Neural progenitor cell (in vitro differentiated cells): Measurements from ENCODE around the gene GATAD2B. TPM values are rescaled to one million over a fixed set of nuclear protein-coding genes. Genes with fewer than 3 reads are reported as not detected.

Source experiments
- DNase-seq: peaks from one replicate; pipeline ENCODE4 v3.0.0-alpha.2; 2016; ENCODE audit warnings: low spot score
- H2AFZ ChIP-seq: fragments of 200-600 bp; sonication (generic); replicated peaks from 2 replicates; pipeline ENCODE4 v1.6.1; 2016; ENCODE audit warnings: antibody characterized with exemption
- H3F3A ChIP-seq: fragments of 200-600 bp; sonication (generic); 2 replicates; pipeline ENCODE4 v1.6.1; 2016; ENCODE audit warnings: antibody characterized with exemption, low read depth
- H3K27ac ChIP-seq: fragments of 200-600 bp; sonication (generic); 2 replicates; pipeline ENCODE4 v1.5.1; 2016; ENCODE audit warnings: mild to moderate bottlenecking
- H3K27me3 ChIP-seq: fragments of 200-600 bp; sonication (generic); 2 replicates; pipeline ENCODE4 v1.6.1; 2016; ENCODE audit warnings: mild to moderate bottlenecking, moderate library complexity
- H3K36me3 ChIP-seq: fragments of 200-600 bp; sonication (generic); 2 replicates; pipeline ENCODE4 v1.5.1; 2016
- H3K4me1 ChIP-seq: fragments of 200-600 bp; sonication (generic); 2 replicates; pipeline ENCODE4 v1.6.1; 2016; ENCODE audit warnings: mixed run types
- H3K4me2 ChIP-seq: fragments of 200-600 bp; sonication (generic); 2 replicates; pipeline ENCODE4 v1.6.1; 2016
- H3K4me3 ChIP-seq: fragments of 200-600 bp; sonication (generic); 2 replicates; pipeline ENCODE4 v1.5.1; 2016
- H3K79me2 ChIP-seq: fragments of 200-600 bp; sonication (generic); 2 replicates; pipeline ENCODE4 v1.6.1; 2016; ENCODE audit warnings: low read depth
- H3K9ac ChIP-seq: fragments of 200-600 bp; sonication (generic); 2 replicates; pipeline ENCODE4 v1.6.1; 2016
- H3K9me3 ChIP-seq: fragments of 200-600 bp; sonication (generic); 2 replicates; pipeline ENCODE4 v1.5.1; 2016; ENCODE audit warnings: low read depth
- H4K20me1 ChIP-seq: fragments of 200-600 bp; sonication (generic); 2 replicates; pipeline ENCODE4 v1.6.1; 2016; ENCODE audit warnings: low read depth
- H3K27ac Mint-ChIP-seq: 3 replicates; pipeline ENCODE4 v1.8.0; 2021; ENCODE audit warnings: mixed read lengths
- H3K27me3 Mint-ChIP-seq: 2 replicates; pipeline ENCODE4 v1.8.0; 2022; ENCODE audit warnings: low read depth, mild to moderate bottlenecking, inconsistent platforms, moderate library complexity, mixed read lengths; ENCODE audit not compliant: insufficient read depth
- H3K36me3 Mint-ChIP-seq: 3 replicates; pipeline ENCODE4 v1.8.0; 2021; ENCODE audit warnings: mixed read lengths
- H3K4me1 Mint-ChIP-seq: 3 replicates; pipeline ENCODE4 v1.8.0; 2021; ENCODE audit warnings: mixed read lengths
- H3K4me3 Mint-ChIP-seq: 3 replicates; pipeline ENCODE4 v1.8.0; 2021; ENCODE audit warnings: mild to moderate bottlenecking, moderate library complexity, mixed read lengths
- H3K9me3 Mint-ChIP-seq: 3 replicates; pipeline ENCODE4 v1.8.0; 2020; ENCODE audit warnings: mixed read lengths
- CTCF ChIP-seq: fragments of 200-600 bp; sonication (generic); IDR thresholded peaks from 2 replicates; pipeline ENCODE4 v1.5.1; 2017; ENCODE audit warnings: antibody characterized with exemption, mild to moderate bottlenecking
- EZH2 ChIP-seq: fragments of 200-600 bp; sonication (generic); IDR thresholded peaks from 2 replicates; pipeline ENCODE4 v1.6.1; 2017; ENCODE audit warnings: antibody characterized with exemption, mild to moderate bottlenecking, moderate library complexity
- EZH2phosphoT487 ChIP-seq: fragments of 200-600 bp; sonication (generic); IDR thresholded peaks from 2 replicates; pipeline ENCODE4 v1.6.1; 2017; ENCODE audit warnings: antibody characterized with exemption
- total RNA-seq: library from RNA; depleted of rRNA; stranded (reverse); fragments of >200 nt; gene quantifications from 2 replicates; pipeline ENCODE4 v1.2.3, GENCODE V29; 2015; ENCODE audit warnings: low replicate concordance

GATAD2B gene
- total RNA-seq, 1 donor from 2014 or later, result 14.8 TPM

- no peak overlapping the region for H3K27ac ChIP-seq
- H3K4me3 Mint-ChIP-seq, result no peak overlapping the region
- peaks cover 11% of the 10 kb centered on the region for H3F3A ChIP-seq
- no peak overlapping the region for H3K9ac ChIP-seq
- no peak overlapping the region for H3K27ac Mint-ChIP-seq
- no peaks in the 10 kb centered on the region for H3K36me3 ChIP-seq
- peaks cover 9% of the 10 kb centered on the region for H3K36me3 Mint-ChIP-seq
- no peaks in the 10 kb centered on the region for H3K9me3 ChIP-seq
- H3K9me3 Mint-ChIP-seq, result no peaks in the 10 kb centered on the region
- no peaks in the 10 kb centered on the region for H3K27me3 Mint-ChIP-seq
- H3K4me1 ChIP-seq, result no peaks in the 10 kb centered on the region
- H3K4me1 Mint-ChIP-seq, result no peaks in the 10 kb centered on the region
- no peak overlapping the region for H3K4me3 ChIP-seq
- H4K20me1 ChIP-seq, result no peaks in the 10 kb centered on the region
- H3K79me2 ChIP-seq, result no peaks in the 10 kb centered on the region
- TF ChIP-seq EZH2 (no peak), CTCF (no peak), EZH2phosphoT487 (no peak)
- no peak overlapping the region for H2AFZ ChIP-seq
- H3K27me3 ChIP-seq, result no peaks in the 10 kb centered on the region
- H3K4me2 ChIP-seq, result no peak overlapping the region
- DNase-seq, result no peak
These were observed 7.5 kb upstream of the GATAD2B start for GRCh38 chr1:153929981-153930948.

DNA sequence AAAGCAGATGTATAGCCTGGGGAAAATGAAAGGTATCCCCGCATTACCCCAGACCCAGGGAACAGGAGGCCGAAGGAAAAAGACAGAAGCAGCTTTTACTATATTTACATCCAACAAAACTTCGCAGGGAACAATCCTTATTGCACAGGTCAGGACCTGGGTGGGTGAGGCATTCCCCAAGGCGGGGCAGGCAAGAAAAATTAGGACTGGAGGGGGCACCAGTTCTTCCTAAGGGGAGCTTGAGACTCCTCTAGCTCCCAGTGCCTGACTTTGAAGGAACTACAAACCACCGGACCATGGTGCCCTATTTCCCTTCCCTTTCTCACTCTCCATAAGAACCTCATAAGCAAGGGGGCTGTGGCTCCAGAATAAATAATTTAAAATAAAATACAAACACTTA, 6.7 kb upstream of the GATAD2B start:
- Histone ChIP-seq H3K4me2 (no peak overlapping the region), H3K9ac (no peak overlapping the region), H3F3A (peaks cover 13% of the 10 kb centered on the region), H3K27ac (no peak overlapping the region), H4K20me1 (no peaks in the 10 kb centered on the region), H3K9me3 (no peaks in the 10 kb centered on the region), H3K27me3 (no peaks in the 10 kb centered on the region), H3K4me3 (no peak overlapping the region), H2AFZ (no peak overlapping the region), H3K36me3 (no peaks in the 10 kb centered on the region), H3K4me1 (no peaks in the 10 kb centered on the region), H3K79me2 (peaks cover 4% of the 10 kb centered on the region)
- peaks cover 8% of the 10 kb centered on the region for H3K36me3 Mint-ChIP-seq
- peak overlapping the region; percentile 50 for H3K27ac Mint-ChIP-seq
- no peak for DNase-seq
- no peaks in the 10 kb centered on the region for H3K4me1 Mint-ChIP-seq
- peak overlapping the region; percentile 7 for H3K4me3 Mint-ChIP-seq
- H3K9me3 Mint-ChIP-seq, result no peaks in the 10 kb centered on the region
- peaks cover 2% of the 10 kb centered on the region for H3K27me3 Mint-ChIP-seq
- TF ChIP-seq CTCF (no peak), EZH2 (no peak), EZH2phosphoT487 (no peak)

DNA sequence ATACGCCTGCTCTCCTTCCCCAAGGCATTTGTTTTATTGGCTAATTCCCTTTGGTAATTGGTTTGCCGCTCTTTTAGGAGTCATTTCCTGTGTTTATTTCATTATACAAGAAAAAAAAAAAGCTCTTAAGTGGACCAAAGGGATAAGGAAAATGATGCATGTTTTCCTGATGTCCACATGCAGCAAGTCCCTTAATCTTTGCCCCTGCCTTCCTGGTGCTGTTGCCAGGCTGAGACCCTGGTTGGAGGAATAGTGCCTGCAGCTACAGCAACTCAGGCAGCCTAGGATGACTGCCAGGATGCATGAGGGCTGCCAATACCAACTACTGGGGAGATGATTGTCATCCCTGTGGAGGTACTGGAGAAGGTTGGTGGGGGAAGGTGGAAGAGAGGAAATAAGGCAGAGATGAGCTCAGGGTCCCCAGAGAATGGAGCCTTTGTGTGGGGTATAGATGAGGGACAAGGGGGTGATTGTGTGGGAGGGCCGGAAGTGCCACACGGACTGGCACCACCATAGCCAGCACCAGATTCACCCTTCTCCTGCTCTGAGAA, 6.1 kb upstream of the GATAD2B start:
- Histone ChIP-seq H3K4me3 (no peak overlapping the region), H3K9ac (no peak overlapping the region), H3K9me3 (no peaks in the 10 kb centered on the region), H2AFZ (no peak overlapping the region), H4K20me1 (no peaks in the 10 kb centered on the region), H3K36me3 (no peaks in the 10 kb centered on the region), H3K27me3 (no peaks in the 10 kb centered on the region), H3K4me1 (no peaks in the 10 kb centered on the region), H3F3A (peaks cover 19% of the 10 kb centered on the region), H3K4me2 (no peak overlapping the region), H3K79me2 (peaks cover 9% of the 10 kb centered on the region), H3K27ac (no peak overlapping the region)
- Mint-ChIP-seq H3K36me3 (peaks cover 5% of the 10 kb centered on the region), H3K27me3 (peaks cover 4% of the 10 kb centered on the region), H3K4me1 (peaks cover under 1% of the 10 kb centered on the region), H3K9me3 (no peaks in the 10 kb centered on the region), H3K27ac (no peak overlapping the region), H3K4me3 (no peak overlapping the region)
- no peak for DNase-seq
- TF ChIP-seq EZH2, result no peak
- TF ChIP-seq CTCF, result no peak
- TF ChIP-seq EZH2phosphoT487, result no peak
